ENCODE results near the gene MACO1. TPM values are rescaled to one million over a fixed set of nuclear protein-coding genes. Genes with fewer than 3 reads are reported as not detected.

MACO1 gene
- total RNA-seq, 4 donors from 2014 or later = 16.2 to 23.2 (median 19.5) TPM

- DNase-seq (ENCODE audit: extremely low spot score) = no peak
- intact Hi-C loops (cut with DNase I) = no loop called here
- no peaks in the 10 kb centered on the region for H3K36me3 ChIP-seq
- H3K9me3 ChIP-seq = no peaks in the 10 kb centered on the region
- H3K4me1 ChIP-seq = peaks cover 32 to 63% (median 53%) of the 10 kb centered on the region in 4 donors
- 72% methylated on average over 2 of the region's 2 CpGs for WGBS
- H3K27ac ChIP-seq (replicated peaks in 1 of 4) = no peak overlapping the region
- TF ChIP-seq EP300 (IDR thresholded peaks at IDR 0.05) (no peak), CTCF (IDR thresholded peaks at IDR 0.05) (no peak), POLR2A (IDR thresholded peaks at IDR 0.05; ENCODE audit: low read depth) (no peak), POLR2AphosphoS5 (IDR thresholded peaks at IDR 0.05) (no peak)
- no peak overlapping the region for H3K4me3 ChIP-seq
- H3K27me3 ChIP-seq = no peaks in the 10 kb centered on the region
Measured at GRCh38 chr1:25469177-25469576, 38.5 kb downstream of the MACO1 start.

DNA sequence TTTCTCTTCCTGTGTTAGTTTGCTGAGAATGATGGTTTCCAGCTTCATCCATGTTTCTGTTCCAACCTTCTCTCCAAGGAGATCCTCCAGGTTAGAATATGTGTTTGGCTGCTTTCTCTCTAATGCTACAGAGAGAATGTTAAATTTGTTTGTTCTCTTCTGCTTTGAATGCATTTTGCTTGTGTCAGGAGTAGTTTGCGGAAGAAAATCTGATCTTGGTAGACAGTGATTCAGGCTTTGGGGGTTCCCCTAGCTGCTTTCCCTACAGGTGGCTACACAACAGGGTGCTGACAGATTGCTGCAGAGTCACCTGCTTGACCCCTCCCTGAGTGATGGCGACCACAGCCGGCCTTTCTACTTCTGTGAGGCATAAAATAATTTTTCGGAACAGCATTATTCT lies 41.8 kb downstream of the MACO1 start:
- Histone ChIP-seq H3K4me3 (no peak overlapping the region), H3K36me3 (no peaks in the 10 kb centered on the region), H3K9me3 (no peaks in the 10 kb centered on the region), H3K27ac (replicated peaks in 1 of 4) (no peak overlapping the region), H3K4me1 (peaks cover 42 to 85% (median 67%) of the 10 kb centered on the region in 4 donors), H3K27me3 (no peaks in the 10 kb centered on the region)
- intact Hi-C loops (cut with DNase I) = no loop called here
- DNase-seq (ENCODE audit: extremely low spot score) = no peak
- WGBS = 83% methylated on average over 4 of the region's 4 CpGs
- TF ChIP-seq EP300 (IDR thresholded peaks at IDR 0.05) (no peak), POLR2AphosphoS5 (IDR thresholded peaks at IDR 0.05) (no peak), POLR2A (IDR thresholded peaks at IDR 0.05; ENCODE audit: low read depth) (no peak), CTCF (IDR thresholded peaks at IDR 0.05) (no peak)

DNA sequence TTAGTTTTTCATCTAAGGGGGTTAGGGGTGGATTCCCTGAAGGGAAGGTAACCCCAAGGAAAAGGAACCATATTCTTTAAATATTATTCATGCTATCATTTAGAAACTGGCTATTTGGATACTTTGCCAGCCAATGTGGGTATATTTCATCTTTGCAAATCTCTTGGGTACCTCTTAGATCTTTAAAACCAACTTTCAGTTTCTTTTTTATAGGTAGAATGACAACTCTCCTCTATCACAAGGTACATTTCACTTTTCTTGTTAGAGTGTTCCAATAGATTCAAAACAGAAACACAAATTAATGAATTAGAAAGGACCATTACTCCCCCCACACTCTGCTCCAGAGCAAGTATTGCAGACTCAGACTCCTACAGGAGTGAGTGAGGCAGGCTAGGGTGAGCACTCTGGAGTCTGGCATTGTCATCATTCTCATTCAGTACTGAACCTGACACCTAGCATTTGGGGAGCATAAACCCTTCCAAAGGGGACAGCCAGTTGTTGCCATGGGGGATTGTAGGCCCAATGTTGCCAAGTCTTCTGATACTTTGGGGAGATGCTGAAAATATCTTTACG lies 43.0 kb downstream of the MACO1 start:
- WGBS = 100% methylated on average over 1 of the region's 1 CpG

GRCh38 chr1:25474439-25475047 lies 43.8 kb downstream of the MACO1 start:
- no peaks in the 10 kb centered on the region for H3K27me3 ChIP-seq
- no peaks in the 10 kb centered on the region for H3K9me3 ChIP-seq
- H3K27ac ChIP-seq (replicated peaks in 1 of 4) = no peak overlapping the region
- intact Hi-C loops (cut with DNase I) = no loop called here
- WGBS = 77% methylated on average over 5 of the region's 5 CpGs
- no peak overlapping the region for H3K4me3 ChIP-seq
- H3K4me1 ChIP-seq = peaks cover 31 to 84% (median 60%) of the 10 kb centered on the region in 4 donors
- TF ChIP-seq POLR2AphosphoS5 (IDR thresholded peaks at IDR 0.05) (no peak), POLR2A (IDR thresholded peaks at IDR 0.05; ENCODE audit: low read depth) (no peak), CTCF (IDR thresholded peaks at IDR 0.05) (no peak), EP300 (IDR thresholded peaks at IDR 0.05) (no peak)
- DNase-seq (ENCODE audit: extremely low spot score) = no peak
- no peaks in the 10 kb centered on the region for H3K36me3 ChIP-seq

More for the DNA sequence above, 43.0 kb downstream of the MACO1 start:
- H3K9me3 ChIP-seq = no peaks in the 10 kb centered on the region
- no peak overlapping the region for H3K4me3 ChIP-seq
- intact Hi-C loops (cut with DNase I) = no loop called here
- peaks cover 31 to 86% (median 63%) of the 10 kb centered on the region in 4 donors for H3K4me1 ChIP-seq
- no peaks in the 10 kb centered on the region for H3K36me3 ChIP-seq
- H3K27ac ChIP-seq (replicated peaks in 1 of 4) = no peak overlapping the region
- DNase-seq (ENCODE audit: extremely low spot score) = no peak
- no peak for TF ChIP-seq POLR2AphosphoS5 (IDR thresholded peaks at IDR 0.05)
- TF ChIP-seq POLR2A (IDR thresholded peaks at IDR 0.05; ENCODE audit: low read depth) = no peak
- no peak for TF ChIP-seq EP300 (IDR thresholded peaks at IDR 0.05)
- TF ChIP-seq CTCF (IDR thresholded peaks at IDR 0.05) = no peak
- H3K27me3 ChIP-seq = no peaks in the 10 kb centered on the region

All from esophagus muscularis mucosa (tissue), 4 donors.